ENCODE data around the gene NR1H3. TPM values are rescaled to one million over a fixed set of nuclear protein-coding genes. Genes with fewer than 3 reads are reported as not detected.
A peak's percentile ranks its signal among the peaks of the same experiment; 100 is the strongest.

The NR1H3 gene
- total RNA-seq, 1 donor, result 8.8 TPM

GRCh38 chr11:47271961-47272661, 14.3 kb downstream of the NR1H3 start:
- DNase-seq (ENCODE audit: low read depth), result no peak
- TF ChIP-seq, protein P1, sequence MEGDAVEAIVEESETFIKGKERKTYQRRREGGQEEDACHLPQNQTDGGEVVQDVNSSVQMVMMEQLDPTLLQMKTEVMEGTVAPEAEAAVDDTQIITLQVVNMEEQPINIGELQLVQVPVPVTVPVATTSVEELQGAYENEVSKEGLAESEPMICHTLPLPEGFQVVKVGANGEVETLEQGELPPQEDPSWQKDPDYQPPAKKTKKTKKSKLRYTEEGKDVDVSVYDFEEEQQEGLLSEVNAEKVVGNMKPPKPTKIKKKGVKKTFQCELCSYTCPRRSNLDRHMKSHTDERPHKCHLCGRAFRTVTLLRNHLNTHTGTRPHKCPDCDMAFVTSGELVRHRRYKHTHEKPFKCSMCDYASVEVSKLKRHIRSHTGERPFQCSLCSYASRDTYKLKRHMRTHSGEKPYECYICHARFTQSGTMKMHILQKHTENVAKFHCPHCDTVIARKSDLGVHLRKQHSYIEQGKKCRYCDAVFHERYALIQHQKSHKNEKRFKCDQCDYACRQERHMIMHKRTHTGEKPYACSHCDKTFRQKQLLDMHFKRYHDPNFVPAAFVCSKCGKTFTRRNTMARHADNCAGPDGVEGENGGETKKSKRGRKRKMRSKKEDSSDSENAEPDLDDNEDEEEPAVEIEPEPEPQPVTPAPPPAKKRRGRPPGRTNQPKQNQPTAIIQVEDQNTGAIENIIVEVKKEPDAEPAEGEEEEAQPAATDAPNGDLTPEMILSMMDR (IDR thresholded peaks at IDR 0.05; ENCODE audit: insufficient read depth, low read length), result no peak
- peak overlapping the region; percentile 7 for H3K4me3 ChIP-seq (ENCODE audit: low read depth, low read length)

DNA sequence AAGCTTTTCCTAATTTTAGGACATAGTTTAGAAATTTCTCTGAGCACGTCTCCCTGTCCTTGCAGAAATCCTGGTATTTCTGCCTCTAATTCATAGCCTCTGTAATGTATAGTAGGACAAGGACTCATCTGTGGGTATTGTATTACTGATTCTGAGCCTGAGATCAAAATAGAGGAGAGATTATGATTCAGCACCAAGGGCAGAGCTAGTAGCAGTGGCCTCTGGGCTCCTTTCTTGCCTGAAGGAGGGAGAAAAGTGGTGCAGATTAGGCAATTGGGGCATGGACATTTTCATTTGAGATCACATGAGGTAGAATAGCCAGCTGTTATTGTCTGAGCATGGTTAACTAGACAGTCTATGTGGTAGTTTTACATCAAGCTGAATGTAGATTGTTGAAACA, 14.9 kb downstream of the NR1H3 start:
- peak; percentile 43 for DNase-seq (ENCODE audit: low read depth)
- H3K4me3 ChIP-seq (ENCODE audit: low read depth, low read length), result no peak overlapping the region
- TF ChIP-seq, protein P1 (IDR thresholded peaks at IDR 0.05; ENCODE audit: insufficient read depth, low read length), result no peak

GRCh38 chr11:47274495-47275235, 16.9 kb downstream of the NR1H3 start:
- TF ChIP-seq, protein P1 (IDR thresholded peaks at IDR 0.05; ENCODE audit: insufficient read depth, low read length), result no peak
- DNase-seq (ENCODE audit: low read depth), result no peak
- H3K4me3 ChIP-seq (ENCODE audit: low read depth, low read length), result no peak overlapping the region

DNA sequence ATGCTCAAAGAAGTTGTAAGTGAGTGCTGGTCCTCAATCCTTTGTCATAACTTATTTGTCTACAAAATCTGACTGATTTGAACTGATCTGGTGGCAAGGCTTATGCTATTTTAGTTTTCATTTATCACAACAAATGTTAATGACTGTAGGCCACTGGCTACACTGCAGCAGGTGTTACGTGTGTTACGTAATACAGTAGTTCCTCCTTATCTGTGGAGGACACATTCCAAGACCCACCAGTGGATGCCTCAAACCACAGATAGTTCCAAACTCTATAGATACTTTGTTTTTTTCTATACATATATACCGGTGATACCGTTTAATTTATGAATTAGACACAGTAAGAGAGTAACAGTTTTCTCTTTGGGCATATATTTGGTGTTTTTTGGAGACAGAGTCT, 19.1 kb downstream of the NR1H3 start:
- TF ChIP-seq, protein P1 (IDR thresholded peaks at IDR 0.05; ENCODE audit: insufficient read depth, low read length), result no peak
- DNase-seq (ENCODE audit: low read depth), result no peak
- H3K4me3 ChIP-seq (ENCODE audit: low read depth, low read length), result no peak overlapping the region

GRCh38 chr11:47278058-47278457, 20.3 kb downstream of the NR1H3 start:
- TF ChIP-seq, protein P1 (IDR thresholded peaks at IDR 0.05; ENCODE audit: insufficient read depth, low read length), result no peak
- peak; percentile 70 for DNase-seq (ENCODE audit: low read depth)
- no peak overlapping the region for H3K4me3 ChIP-seq (ENCODE audit: low read depth, low read length)

DNA sequence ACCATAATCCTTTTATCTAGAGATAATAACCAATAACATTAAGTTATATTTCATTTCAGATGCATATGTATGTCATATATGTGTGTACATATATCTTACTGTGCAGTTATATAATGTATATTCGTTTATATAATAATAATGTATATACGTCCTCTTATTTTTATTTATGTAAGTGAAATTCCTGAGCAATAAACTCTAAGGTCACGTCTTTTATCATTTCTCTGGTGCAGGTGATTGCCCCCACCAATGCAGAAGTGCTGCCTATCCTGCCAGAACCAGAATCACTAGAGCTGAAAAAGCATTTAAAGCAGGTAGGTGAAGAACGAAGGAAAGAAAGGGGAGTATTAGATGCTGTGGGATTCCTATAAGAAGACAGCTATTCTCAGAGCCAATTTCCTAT, 21.0 kb downstream of the NR1H3 start:
- no peak for DNase-seq (ENCODE audit: low read depth)
- TF ChIP-seq, protein P1 (IDR thresholded peaks at IDR 0.05; ENCODE audit: insufficient read depth, low read length), result no peak
- no peak overlapping the region for H3K4me3 ChIP-seq (ENCODE audit: low read depth, low read length)

Data from fibroblast of the aortic adventitia (primary cell).